GM21423 (cell line): ENCODE measurements around the gene IRF2BPL.

Experiments
- ATAC-seq: cut with Tn5 transposase; IDR thresholded peaks from one replicate; pipeline ENCODE4 v1.9.1; 2021; ENCODE audit warnings: mild to moderate bottlenecking, moderate library complexity; ENCODE audit not compliant: unreplicated experiment

The IRF2BPL gene

GRCh38 chr14:77028384-77029231 is at the start of gene IRF2BPL:
IRF2BPL (minus strand) TSS chr14:77028708; CDS start chr14:77027792, 916 bp downstream.
- ATAC-seq: peak; percentile 82

- no peak for ATAC-seq
Observed at GRCh38 chr14:77077040-77077439, 48.5 kb upstream of the IRF2BPL start.

DNA sequence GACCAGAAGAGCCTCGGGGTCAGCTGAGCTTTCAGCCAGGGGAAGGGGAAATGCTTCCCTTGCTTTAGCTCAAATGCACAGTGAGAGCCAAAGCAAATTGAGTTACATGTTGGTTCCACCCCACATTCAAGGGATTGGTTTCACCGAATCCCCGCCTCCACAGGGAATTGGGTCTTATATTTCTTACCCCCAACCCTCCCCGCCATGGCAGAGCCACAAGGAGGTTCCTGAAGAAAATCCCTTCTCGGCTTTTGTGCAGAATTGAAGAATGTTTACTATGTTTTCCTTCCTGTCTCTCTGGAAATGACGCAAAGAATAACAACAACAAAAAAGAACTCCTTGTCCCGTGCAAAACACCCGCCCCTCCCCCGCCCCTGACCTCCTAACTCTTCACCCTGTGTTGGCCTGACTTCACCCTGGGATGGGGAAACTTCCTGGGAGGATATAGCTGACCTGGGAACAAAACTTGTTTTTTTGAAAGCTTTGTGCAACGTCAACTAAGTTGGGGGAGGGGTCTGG is 47.7 kb upstream of the IRF2BPL start:
- ATAC-seq: no peak

DNA sequence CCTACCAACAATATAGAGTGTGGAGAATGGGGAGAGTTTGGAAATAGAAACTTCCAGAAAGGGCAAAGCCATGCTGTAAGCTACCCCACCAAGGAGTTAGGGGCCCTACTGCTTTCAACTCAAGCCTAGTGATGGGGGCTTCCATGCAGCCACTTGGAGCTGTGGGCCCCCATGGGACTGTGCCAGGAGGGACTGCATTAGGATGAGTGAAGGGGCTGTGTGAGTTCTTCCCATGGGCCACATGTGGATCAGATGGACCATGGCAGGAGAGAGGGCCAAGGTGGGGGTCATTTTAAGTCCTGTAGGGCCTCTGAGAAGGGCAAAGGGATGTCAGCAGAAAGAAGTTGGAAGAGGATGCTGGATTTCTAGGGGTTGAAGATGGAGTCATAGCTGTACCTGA is 46.5 kb upstream of the IRF2BPL start:
- no peak for ATAC-seq

DNA sequence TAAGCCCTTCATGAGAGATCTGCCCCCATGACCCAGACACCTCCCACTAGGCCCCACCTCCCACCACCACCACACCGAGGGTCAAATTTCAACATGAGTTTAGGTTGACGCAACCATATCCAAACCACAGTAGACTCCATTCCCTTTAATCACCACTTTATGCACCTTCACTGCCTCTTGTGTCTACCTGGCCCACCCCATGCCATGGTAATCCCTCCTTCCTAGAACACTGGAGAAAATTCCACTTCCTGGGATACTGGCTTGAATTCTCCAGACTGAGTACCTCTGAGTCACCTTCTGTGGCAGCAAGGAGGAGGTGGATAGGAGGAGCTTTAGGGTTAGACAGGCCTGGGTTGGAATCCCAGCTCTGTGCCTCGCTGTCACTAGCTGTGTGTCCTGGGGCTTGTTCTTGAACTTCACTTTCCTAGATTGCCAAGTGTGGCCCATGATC is 43.5 kb upstream of the IRF2BPL start:
- ATAC-seq: no peak

DNA sequence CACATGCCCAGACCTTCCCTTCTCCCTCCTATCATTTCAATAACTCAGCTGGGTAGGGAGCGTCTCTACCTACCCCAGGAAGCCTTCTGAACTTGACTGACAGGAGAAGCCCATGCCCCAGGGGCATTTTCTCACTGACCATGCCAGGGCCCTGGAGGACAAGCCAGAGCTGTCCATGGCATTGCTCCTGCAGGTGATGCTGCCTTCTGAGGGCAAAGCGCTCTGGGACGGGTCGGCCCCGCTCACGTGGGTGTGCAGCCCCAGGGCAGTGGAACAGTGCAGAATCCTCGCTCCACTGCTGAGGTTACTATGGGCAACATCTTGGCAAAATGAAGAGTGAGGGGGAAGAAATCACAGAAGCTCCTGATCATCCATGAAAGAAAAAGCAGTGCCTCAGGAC is 41.0 kb upstream of the IRF2BPL start:
- ATAC-seq: no peak

- no peak for ATAC-seq
Observed at GRCh38 chr14:77068517-77069200, 40.2 kb upstream of the IRF2BPL start.

- no peak for ATAC-seq
Observed at GRCh38 chr14:77067632-77068516, 39.4 kb upstream of the IRF2BPL start.

DNA sequence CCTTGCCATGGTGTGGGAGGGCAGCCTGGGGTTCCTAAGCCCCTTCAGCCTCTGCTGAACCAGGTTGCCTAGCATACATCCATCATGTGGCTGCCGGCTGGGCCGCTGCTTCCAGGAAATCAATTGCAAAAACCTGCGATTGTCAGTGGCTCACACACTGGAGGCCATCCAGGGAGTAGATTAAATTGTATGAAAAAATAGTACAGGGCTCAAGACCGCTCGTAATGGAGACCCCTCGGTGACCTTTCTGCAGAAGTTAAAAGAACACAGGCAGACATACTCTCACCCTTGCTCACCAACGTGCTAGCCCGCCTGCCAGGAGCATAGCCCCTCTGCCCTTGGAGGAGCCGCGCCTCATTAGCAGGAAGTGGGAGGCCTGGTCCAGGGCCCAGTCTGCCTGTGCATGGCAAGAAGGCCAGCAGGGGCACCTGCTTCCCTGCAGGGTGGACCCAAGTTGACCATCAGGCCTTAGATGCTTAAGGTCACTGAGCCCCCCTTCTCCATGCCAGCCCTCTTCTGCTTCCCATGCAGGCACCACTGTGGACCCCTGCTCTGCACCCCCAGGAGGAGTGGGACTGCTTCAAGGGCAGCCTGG is 38.2 kb upstream of the IRF2BPL start:
- no peak for ATAC-seq

- no peak for ATAC-seq
Observed at GRCh38 chr14:77065851-77066577, 37.5 kb upstream of the IRF2BPL start.

- no peak for ATAC-seq
Observed at GRCh38 chr14:77064521-77065178, 36.1 kb upstream of the IRF2BPL start.

DNA sequence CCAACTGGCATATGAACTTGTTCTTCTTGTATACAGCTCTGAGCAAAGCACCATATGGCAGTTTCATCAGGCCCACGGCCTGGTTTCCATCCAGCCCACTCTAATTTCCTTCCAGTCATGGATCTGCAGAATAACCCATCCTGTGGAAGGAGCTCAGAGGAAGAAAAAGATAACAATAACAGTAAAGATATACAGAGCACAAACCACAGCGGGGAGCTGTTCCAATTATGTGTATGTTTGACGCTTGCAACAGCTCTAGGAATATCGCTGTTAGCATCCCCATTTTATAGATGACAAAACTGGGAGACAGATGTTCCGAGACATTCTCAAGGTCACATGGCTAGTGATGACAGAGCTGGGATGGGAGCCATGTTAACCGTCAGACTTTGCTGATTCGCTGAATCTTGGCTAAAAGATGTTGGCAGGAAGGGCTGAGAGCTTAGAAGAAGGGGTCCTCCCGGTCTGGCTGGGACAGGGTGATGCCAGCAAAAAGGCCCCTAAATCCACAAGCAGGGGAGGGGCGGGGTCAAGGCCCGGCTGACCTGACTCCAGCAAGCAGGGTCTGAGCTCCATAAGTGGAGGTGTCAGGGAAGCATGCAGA is 35.2 kb upstream of the IRF2BPL start:
- ATAC-seq: no peak

DNA sequence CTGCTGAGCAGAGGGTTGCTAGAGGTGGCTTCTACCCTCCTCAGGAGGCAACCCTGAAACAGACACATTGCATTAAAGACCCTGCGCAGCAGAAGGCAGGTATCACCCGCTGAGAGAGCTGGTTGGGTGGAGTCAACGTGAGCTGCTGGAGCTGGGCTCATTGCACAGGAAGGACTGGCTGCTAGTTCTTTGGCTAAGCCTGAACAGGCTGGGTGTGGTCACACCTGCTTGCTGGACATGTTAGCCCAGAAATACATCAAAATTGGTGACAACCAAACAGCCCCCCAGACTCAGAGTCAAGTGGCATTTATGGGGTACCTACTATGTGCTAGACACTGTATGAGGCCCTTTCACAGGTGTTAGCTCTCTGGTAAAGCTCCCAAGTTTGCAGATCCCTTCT is 33.8 kb upstream of the IRF2BPL start:
- ATAC-seq: no peak

DNA sequence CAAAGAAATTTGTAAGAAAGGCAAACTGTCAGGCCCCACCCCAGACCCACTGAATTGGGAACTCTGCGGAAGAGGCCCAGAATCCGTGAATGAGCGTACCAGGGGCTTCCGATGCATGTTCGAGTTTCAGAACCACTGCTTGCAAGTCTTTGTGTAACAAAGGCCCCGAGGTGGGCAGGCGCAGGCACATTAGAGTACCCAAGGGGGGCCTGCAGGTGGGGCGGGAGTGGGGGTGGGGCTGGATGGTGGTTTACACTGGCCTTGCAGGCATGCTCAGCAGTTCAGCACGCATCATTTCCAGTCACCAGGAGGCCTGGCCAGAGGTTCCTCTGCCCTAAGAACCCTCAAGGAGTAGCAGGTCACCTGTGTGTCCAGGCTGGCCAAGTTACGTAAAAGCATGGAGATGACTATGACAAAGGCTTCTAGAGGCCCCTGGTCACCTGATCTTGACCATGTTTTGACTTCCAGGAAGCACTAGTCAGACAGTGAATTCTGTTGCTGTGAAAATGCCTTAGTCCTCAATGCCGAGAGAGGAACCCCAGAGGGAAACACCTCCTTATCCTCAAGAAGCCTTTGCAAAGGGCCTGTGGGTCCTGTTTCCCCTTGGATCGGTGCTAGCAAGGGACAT is 33.2 kb upstream of the IRF2BPL start:
- no peak for ATAC-seq

GRCh38 chr14:77059276-77059915 is 30.9 kb upstream of the IRF2BPL start:
- ATAC-seq: no peak

DNA sequence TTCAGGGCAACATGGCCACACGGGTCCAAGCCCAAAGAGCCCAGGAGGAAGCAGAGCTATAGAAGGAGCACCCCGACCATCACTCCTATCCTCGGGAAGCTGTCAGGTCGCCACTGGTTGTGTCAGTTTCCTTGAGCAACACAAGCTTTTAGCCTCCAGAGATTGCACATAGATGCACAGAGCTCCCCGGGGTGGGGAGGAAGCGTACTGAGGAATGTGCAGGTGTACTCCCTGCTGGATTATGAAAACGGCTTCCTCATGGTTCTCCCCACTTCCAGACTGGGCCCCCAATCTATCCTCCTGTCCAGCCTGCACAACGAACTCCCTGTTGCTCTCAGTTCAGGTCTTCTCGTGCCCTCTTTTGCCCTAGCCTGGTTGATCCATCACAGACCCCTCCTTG is 30.3 kb upstream of the IRF2BPL start:
- no peak for ATAC-seq

DNA sequence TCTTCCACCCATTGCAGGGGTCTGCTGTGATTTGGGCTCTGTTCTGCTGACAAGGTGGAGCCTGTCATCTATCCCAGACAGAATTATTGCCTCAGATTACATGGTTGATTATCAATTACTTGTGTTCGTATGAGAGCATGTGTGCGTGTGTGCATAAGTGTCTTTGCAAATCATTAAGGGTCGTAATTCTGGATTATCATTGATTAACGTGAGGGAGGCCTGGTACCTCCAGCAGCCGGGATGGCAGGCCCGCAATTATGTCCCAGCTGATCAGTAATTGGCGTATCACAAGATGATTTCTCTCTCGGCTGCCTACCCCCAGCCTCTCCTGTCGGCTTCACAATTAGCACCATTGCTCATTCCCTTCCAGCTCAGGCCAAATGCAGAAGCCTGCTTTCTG is 29.6 kb upstream of the IRF2BPL start:
- ATAC-seq: no peak

DNA sequence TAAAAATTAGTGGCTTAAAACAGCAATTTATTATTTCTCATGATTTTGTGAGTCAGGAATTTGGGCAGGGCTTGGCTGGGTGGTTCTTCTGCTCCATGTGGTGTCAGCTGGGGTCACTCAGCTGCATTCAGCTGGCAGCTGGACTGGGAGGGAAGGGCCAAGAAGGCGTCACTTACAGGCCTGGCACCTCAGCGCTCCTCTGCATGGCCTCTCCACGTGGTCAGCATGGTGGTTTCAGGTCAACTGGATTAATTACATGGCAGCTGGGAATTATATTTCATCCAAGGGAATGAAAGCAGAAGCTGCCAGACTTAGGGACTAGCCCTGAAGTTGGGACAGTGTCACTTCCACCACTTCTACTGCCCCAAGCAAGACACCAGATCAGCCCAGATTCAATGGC is 27.5 kb upstream of the IRF2BPL start:
- ATAC-seq: no peak
